Left forelimb (tissue), 1 donor: ENCODE measurements around the gene TRIM69.
"Not testable (repeated sequence)": the region's sequence is repeated elsewhere in the genome, so short reads cannot be mapped to it uniquely, and the experiment has no call there.

ENCODE experiments used
- DNase-seq: peaks from one replicate; pipeline ENCODE4 v3.0.0-alpha.2; 2018; ENCODE audit warnings: low spot score

TRIM69 gene

GRCh38 chr15:44716983-44717602 is 19.2 kb upstream of the TRIM69 start:
- no peak for DNase-seq

- no peak for DNase-seq
These were observed 18.0 kb upstream of the TRIM69 start for GRCh38 chr15:44718180-44718926.

- DNase-seq: no peak
These were observed 17.4 kb upstream of the TRIM69 start for GRCh38 chr15:44718927-44719292.

GRCh38 chr15:44719293-44719999 is 16.9 kb upstream of the TRIM69 start:
- no peak for DNase-seq

GRCh38 chr15:44720000-44720435 is 16.3 kb upstream of the TRIM69 start:
- not testable (repeated sequence) for DNase-seq

- DNase-seq: no peak
These were observed 15.7 kb upstream of the TRIM69 start for GRCh38 chr15:44720460-44721176.

- DNase-seq: no peak
These were observed 14.3 kb upstream of the TRIM69 start for GRCh38 chr15:44722011-44722410.

- DNase-seq: no peak
These were observed 10.2 kb upstream of the TRIM69 start for GRCh38 chr15:44726136-44726535.

- no peak for DNase-seq
These were observed 9.5 kb upstream of the TRIM69 start for GRCh38 chr15:44726568-44727484.

GRCh38 chr15:44727485-44728231 is 8.7 kb upstream of the TRIM69 start:
- no peak for DNase-seq

GRCh38 chr15:44728232-44728575 is 8.1 kb upstream of the TRIM69 start:
- DNase-seq: not testable (repeated sequence)

GRCh38 chr15:44728576-44729407 is 7.5 kb upstream of the TRIM69 start:
- DNase-seq: peak; percentile 95

- no peak for DNase-seq
These were observed 6.8 kb upstream of the TRIM69 start for GRCh38 chr15:44729408-44730127.

- DNase-seq: no peak
These were observed 1.4 kb upstream of the TRIM69 start for GRCh38 chr15:44734839-44735481.

GRCh38 chr15:44735482-44736180 is 697 bp upstream of the TRIM69 start:
- DNase-seq: no peak

GRCh38 chr15:44738340-44738984 is 2.1 kb downstream of the TRIM69 start:
- no peak for DNase-seq

GRCh38 chr15:44739222-44739847 is 3.0 kb downstream of the TRIM69 start:
- not testable (repeated sequence) for DNase-seq
